Mesothelial cell of epicardium (in vitro differentiated cells): ENCODE measurements around the gene GPC6. TPM values are rescaled to one million over a fixed set of nuclear protein-coding genes. Genes with fewer than 3 reads are reported as not detected.

Experiments used
- DNase-seq, 2 experiments: peaks; one replicate each; pipeline ENCODE4 v3.0.0; 2021; ENCODE audit warnings: low spot score in 2 of 2; ENCODE audit not compliant: unreplicated experiment in 2 of 2
- H3K27ac Mint-ChIP-seq: 2 replicates; pipeline ENCODE4 v1.8.0; 2021; ENCODE audit warnings: mixed read lengths
- H3K27me3 Mint-ChIP-seq: 2 replicates; pipeline ENCODE4 v1.8.0; 2021; ENCODE audit warnings: low read depth, mixed read lengths
- H3K36me3 Mint-ChIP-seq: 2 replicates; pipeline ENCODE4 v1.8.0; 2021; ENCODE audit warnings: mixed read lengths
- H3K4me1 Mint-ChIP-seq: 2 replicates; pipeline ENCODE4 v1.8.0; 2021; ENCODE audit warnings: mixed read lengths
- H3K4me3 Mint-ChIP-seq: 2 replicates; pipeline ENCODE4 v1.8.0; 2021; ENCODE audit warnings: mild to moderate bottlenecking, moderate library complexity, mixed read lengths
- H3K9me3 Mint-ChIP-seq: 2 replicates; pipeline ENCODE4 v1.8.0; 2021; ENCODE audit warnings: mixed read lengths
- total RNA-seq: library from RNA; stranded (reverse); gene quantifications from 3 replicates; pipeline ENCODE4 v1.2.1, GENCODE V29; 2021
- TF ChIP-seq, protein P1 (sequence below): fragments of 200-600 bp; sonication (generic); IDR thresholded peaks from one replicate; pipeline ENCODE4 v1.5.0; 2021; ENCODE audit warnings: antibody characterized with exemption; ENCODE audit not compliant: unreplicated experiment

The GPC6 gene
- total RNA-seq, 1 donor from 2014 or later = 112 TPM

GRCh38 chr13:93243375-93244063 is 16.9 kb downstream of the GPC6 start:
- Mint-ChIP-seq H3K9me3 (peaks cover 30% of the 10 kb centered on the region), H3K36me3 (peaks cover 33% of the 10 kb centered on the region), H3K4me3 (no peak overlapping the region), H3K27ac (no peak overlapping the region), H3K4me1 (peaks cover 32% of the 10 kb centered on the region), H3K27me3 (no peaks in the 10 kb centered on the region)
- no peak for DNase-seq
- TF ChIP-seq, protein P1, sequence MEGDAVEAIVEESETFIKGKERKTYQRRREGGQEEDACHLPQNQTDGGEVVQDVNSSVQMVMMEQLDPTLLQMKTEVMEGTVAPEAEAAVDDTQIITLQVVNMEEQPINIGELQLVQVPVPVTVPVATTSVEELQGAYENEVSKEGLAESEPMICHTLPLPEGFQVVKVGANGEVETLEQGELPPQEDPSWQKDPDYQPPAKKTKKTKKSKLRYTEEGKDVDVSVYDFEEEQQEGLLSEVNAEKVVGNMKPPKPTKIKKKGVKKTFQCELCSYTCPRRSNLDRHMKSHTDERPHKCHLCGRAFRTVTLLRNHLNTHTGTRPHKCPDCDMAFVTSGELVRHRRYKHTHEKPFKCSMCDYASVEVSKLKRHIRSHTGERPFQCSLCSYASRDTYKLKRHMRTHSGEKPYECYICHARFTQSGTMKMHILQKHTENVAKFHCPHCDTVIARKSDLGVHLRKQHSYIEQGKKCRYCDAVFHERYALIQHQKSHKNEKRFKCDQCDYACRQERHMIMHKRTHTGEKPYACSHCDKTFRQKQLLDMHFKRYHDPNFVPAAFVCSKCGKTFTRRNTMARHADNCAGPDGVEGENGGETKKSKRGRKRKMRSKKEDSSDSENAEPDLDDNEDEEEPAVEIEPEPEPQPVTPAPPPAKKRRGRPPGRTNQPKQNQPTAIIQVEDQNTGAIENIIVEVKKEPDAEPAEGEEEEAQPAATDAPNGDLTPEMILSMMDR = no peak

DNA sequence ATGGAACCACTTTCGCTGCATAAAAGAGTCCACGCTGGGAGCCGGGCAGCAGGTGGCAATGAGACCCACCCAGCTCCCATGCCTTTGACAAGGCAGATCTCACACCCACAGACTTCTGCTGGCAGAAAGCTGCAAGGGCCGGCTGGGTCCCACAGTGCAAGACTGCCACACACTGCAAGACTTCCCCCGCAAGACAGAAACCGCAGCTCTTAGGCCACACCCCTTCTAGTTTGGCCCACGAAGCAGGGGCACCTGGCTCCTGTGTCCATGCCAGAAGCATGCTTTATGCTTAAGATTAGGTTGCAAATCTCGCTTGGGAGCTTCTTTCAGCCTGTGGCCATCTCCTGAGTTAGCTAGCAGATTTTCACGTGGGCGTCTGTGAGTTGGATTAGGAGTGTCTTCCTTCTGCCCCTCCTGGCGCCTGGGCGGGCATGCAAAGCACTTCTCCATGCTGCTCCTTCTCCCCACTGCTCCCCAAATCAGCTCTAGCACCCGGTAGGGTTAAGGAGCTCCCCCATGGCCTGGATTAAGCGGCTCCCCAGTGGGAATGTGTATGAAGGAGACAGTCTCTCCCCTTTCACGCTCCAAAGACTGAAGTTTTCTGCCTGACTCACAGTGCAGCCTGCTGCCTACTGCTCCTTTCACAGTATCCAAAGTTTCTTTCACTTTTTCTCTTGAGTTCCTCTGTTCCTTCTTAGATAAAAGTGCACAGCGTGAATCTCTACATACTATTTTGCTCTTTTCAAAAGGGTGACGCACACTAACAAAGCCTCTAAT is 17.7 kb downstream of the GPC6 start:
- Mint-ChIP-seq H3K4me1 (peaks cover 38% of the 10 kb centered on the region), H3K27me3 (no peaks in the 10 kb centered on the region), H3K4me3 (peak overlapping the region; percentile 28), H3K27ac (peak overlapping the region; percentile 85), H3K36me3 (peaks cover 26% of the 10 kb centered on the region), H3K9me3 (peaks cover 22% of the 10 kb centered on the region)
- TF ChIP-seq, protein P1 = no peak
- DNase-seq = no peak

- DNase-seq = no peak
- Mint-ChIP-seq H3K36me3 (peaks cover 23% of the 10 kb centered on the region), H3K27me3 (no peaks in the 10 kb centered on the region), H3K9me3 (peaks cover 17% of the 10 kb centered on the region), H3K4me1 (peaks cover 38% of the 10 kb centered on the region), H3K27ac (peak overlapping the region; percentile 85), H3K4me3 (peak overlapping the region; percentile 28)
- TF ChIP-seq, protein P1 = no peak
Observed at GRCh38 chr13:93244918-93245280, 18.3 kb downstream of the GPC6 start.

GRCh38 chr13:93246069-93246468 is 19.5 kb downstream of the GPC6 start:
- Mint-ChIP-seq H3K4me1 (peaks cover 38% of the 10 kb centered on the region), H3K27me3 (no peaks in the 10 kb centered on the region), H3K4me3 (no peak overlapping the region), H3K36me3 (peaks cover 19% of the 10 kb centered on the region), H3K9me3 (peaks cover 7% of the 10 kb centered on the region), H3K27ac (no peak overlapping the region)
- DNase-seq = no peak
- TF ChIP-seq, protein P1 = no peak

- DNase-seq = no peak
- Mint-ChIP-seq H3K36me3 (peaks cover 7% of the 10 kb centered on the region), H3K4me1 (peaks cover 55% of the 10 kb centered on the region), H3K27me3 (no peaks in the 10 kb centered on the region), H3K4me3 (no peak overlapping the region), H3K27ac (no peak overlapping the region), H3K9me3 (no peaks in the 10 kb centered on the region)
- TF ChIP-seq, protein P1 = no peak
Observed at GRCh38 chr13:93248627-93249047, 22.0 kb downstream of the GPC6 start.
